Panc1 (cell line): Measurements from ENCODE around the gene TEDC2. TPM values are rescaled to one million over a fixed set of nuclear protein-coding genes. Genes with fewer than 3 reads are reported as not detected.

ENCODE experiments used
- ATAC-seq: fragments of 200-7000 bp; cut with Tn5 transposase; 2 replicates; pipeline ENCODE4 v1.9.1; 2020; ENCODE audit warnings: mild to moderate bottlenecking, moderate library complexity
- BruUV-seq: library from RNA; stranded (reverse); fragments of 400-500 nt; replicated peaks from 2 replicates; lab custom pipeline; 2021; lab: Mats Ljungman, UMichigan
- CTCF ChIA-PET: fragments of 300-600 bp; sonication (Branson Sonifier 250); formaldehyde crosslinking; loops from one replicate; lab custom pipeline; 2022; ENCODE audit warnings: antibody characterized with exemption; lab: Charles Lee
- POLR2A ChIA-PET: fragments of 300-600 bp; sonication (Branson Sonifier 250); formaldehyde crosslinking; loops from one replicate; lab custom pipeline; 2022; ENCODE audit warnings: antibody characterized with exemption; lab: Charles Lee
- DNase-seq: peaks from one replicate; pipeline ENCODE4 v3.0.0-alpha.2; 2010; ENCODE audit warnings: low read depth, low spot score
- H3K27ac ChIP-seq: 2 replicates; pipeline ENCODE4 v1.5.1; 2011; ENCODE audit warnings: mild to moderate bottlenecking, low read length, inconsistent platforms
- H3K27me3 ChIP-seq: fragments of 200-500 bp; sonication (Bioruptor generic); 2 replicates; pipeline ENCODE4 v1.6.0; 2014; ENCODE audit warnings: low read length, inconsistent platforms; ENCODE audit not compliant: control insufficient read depth, insufficient read depth
- H3K36me3 ChIP-seq: fragments of 200-500 bp; sonication (Bioruptor generic); 2 replicates; pipeline ENCODE4 v1.5.1; 2014; ENCODE audit warnings: inconsistent platforms, mild to moderate bottlenecking, low read length, moderate library complexity; ENCODE audit not compliant: control insufficient read depth, insufficient read depth
- H3K4me1 ChIP-seq: 2 replicates; pipeline ENCODE4 v1.5.1; 2011; ENCODE audit warnings: inconsistent platforms, mild to moderate bottlenecking, low read length, moderate library complexity; ENCODE audit not compliant: control insufficient read depth, insufficient read depth
- H3K4me3 ChIP-seq, 2 experiments: 2 replicates each; pipeline ENCODE4 v1.5.1; 2011 to 2012; ENCODE audit warnings: low read depth in 2 of 2, low read length in 2 of 2, mild to moderate bottlenecking in 2 of 2, inconsistent platforms in 1 of 2, moderate library complexity in 1 of 2
- H3K9me3 ChIP-seq: fragments of 200-500 bp; sonication (Bioruptor generic); 2 replicates; pipeline ENCODE4 v1.5.1; 2014; ENCODE audit warnings: low read depth, mild to moderate bottlenecking, inconsistent platforms, low read length, moderate library complexity; ENCODE audit not compliant: control insufficient read depth, insufficient read depth
- CTCF ChIP-seq: fragments of 450-650 bp; IDR thresholded peaks from 2 replicates; pipeline ENCODE4 v1.5.1; 2017; ENCODE audit warnings: mild to moderate bottlenecking
- POLR2AphosphoS5 ChIP-seq: IDR thresholded peaks from 2 replicates; pipeline ENCODE4 v1.6.1; 2012; ENCODE audit warnings: mild to moderate bottlenecking, low read depth, low read length, moderate library complexity
- REST ChIP-seq, 2 experiments: IDR thresholded peaks; 2 replicates each; pipeline ENCODE4 v1.6.1; 2011 to 2012; ENCODE audit warnings: low read depth in 2 of 2, control low read depth in 1 of 2, low read length in 1 of 2, mild to moderate bottlenecking in 1 of 2, moderate library complexity in 1 of 2; ENCODE audit not compliant: insufficient read depth in 1 of 2
- SIN3A ChIP-seq: IDR thresholded peaks from 2 replicates; pipeline ENCODE4 v1.6.1; 2012; ENCODE audit warnings: low read depth, mild to moderate bottlenecking, low read length, moderate library complexity, borderline replicate concordance; ENCODE audit not compliant: insufficient read depth
- TCF7L2 ChIP-seq: IDR thresholded peaks from 2 replicates; pipeline ENCODE4 v1.6.1; 2011; ENCODE audit warnings: mild to moderate bottlenecking, low read depth, low read length, inconsistent platforms
- in situ Hi-C: cut with HindIII; loops from 2 replicates; pipeline ENCODE4 v1.10.0; 2016; ENCODE audit warnings: low sequenced_read_pairs, low pct_unique_long_range_greater_than_20kb
- intact Hi-C: fragments of 100-400 bp; cut with micrococcal nuclease; formaldehyde crosslinking; loops from one replicate; pipeline ENCODE4 v1.10.0; 2022; ENCODE audit not compliant: unreplicated experiment
- total RNA-seq: library from RNA; stranded (reverse); gene quantifications from one replicate; pipeline ENCODE4 v1.2.1, GENCODE V29; 2021; ENCODE audit not compliant: unreplicated experiment

TEDC2 gene
- total RNA-seq, 1 experiment from 2014 or later, result 25.0 TPM

- no TSS peak for BruUV-seq
- H3K27ac ChIP-seq, result no peak overlapping the region
- intact Hi-C loops, result no loop called here
- H3K9me3 ChIP-seq, result no peaks in the 10 kb centered on the region
- H3K4me3 ChIP-seq, result no peak overlapping the region
- ATAC-seq (no peak), DNase-seq (no peak)
- TF ChIP-seq TCF7L2, result no peak
- no peak for TF ChIP-seq SIN3A
- ChIA-PET CTCF (no interaction called here), POLR2A (interaction anchor here (0.5 kb wide), 1 partner anchor 218 kb away, joined by 3 read pairs; no protein-coding TSS in a partner anchor)
- in situ Hi-C loops, result no loop called here
- no peaks in the 10 kb centered on the region for H3K4me1 ChIP-seq
- H3K36me3 ChIP-seq, result peaks cover 19% of the 10 kb centered on the region
- no peaks in the 10 kb centered on the region for H3K27me3 ChIP-seq
These were observed 16.4 kb upstream of the TEDC2 start for GRCh38 chr16:2443555-2443954.

GRCh38 chr16:2447920-2448583, 11.9 kb upstream of the TEDC2 start:
- H3K9me3 ChIP-seq, result no peaks in the 10 kb centered on the region
- ATAC-seq (no peak), DNase-seq (no peak)
- no peak overlapping the region for H3K4me3 ChIP-seq
- no peaks in the 10 kb centered on the region for H3K4me1 ChIP-seq
- H3K36me3 ChIP-seq, result peaks cover 15% of the 10 kb centered on the region
- in situ Hi-C loops, result no loop called here
- H3K27ac ChIP-seq, result no peak overlapping the region
- no peaks in the 10 kb centered on the region for H3K27me3 ChIP-seq
- intact Hi-C loops, result no loop called here
- no TSS peak for BruUV-seq
- POLR2A ChIA-PET, result interaction anchor here (0.8 kb wide), 1 partner anchor 12 kb away, joined by 3 read pairs; no protein-coding TSS in a partner anchor
- TF ChIP-seq REST (IDR thresholded peaks at IDR 0.05; ENCODE audit: insufficient read depth in 1 of 2, low read depth in 2 of 2, low read length in 1 of 2) (no peak), TCF7L2 (no peak), CTCF (no peak), SIN3A (no peak), POLR2AphosphoS5 (no peak)
- CTCF ChIA-PET, result no interaction called here

GRCh38 chr16:2449118-2449517, 10.8 kb upstream of the TEDC2 start:
- POLR2A ChIA-PET, result interaction anchor here (0.6 kb wide), 1 partner anchor 19 kb away, joined by 8 read pairs; no protein-coding TSS in a partner anchor
- DNase-seq (no peak), ATAC-seq (no peak)
- intact Hi-C loops, result no loop called here
- no peak overlapping the region for H3K4me3 ChIP-seq
- no peaks in the 10 kb centered on the region for H3K9me3 ChIP-seq
- CTCF ChIA-PET, result no interaction called here
- no peaks in the 10 kb centered on the region for H3K4me1 ChIP-seq
- in situ Hi-C loops, result no loop called here
- no peak overlapping the region for H3K27ac ChIP-seq
- no TSS peak for BruUV-seq
- no peaks in the 10 kb centered on the region for H3K27me3 ChIP-seq
- TF ChIP-seq REST (IDR thresholded peaks at IDR 0.05; ENCODE audit: insufficient read depth in 1 of 2, low read depth in 2 of 2, low read length in 1 of 2), result no peak
- no peak for TF ChIP-seq POLR2AphosphoS5
- TF ChIP-seq CTCF, result no peak
- no peak for TF ChIP-seq TCF7L2
- TF ChIP-seq SIN3A, result no peak
- peaks cover 9% of the 10 kb centered on the region for H3K36me3 ChIP-seq
